NK-92 treated with Interleukin-12 subunit alpha and Interleukin-12 subunit beta, amount 100 ng/mL, for 24 hours (cell line): ENCODE data around the gene BCL2.
"Not testable (repeated sequence)": the region's sequence is repeated elsewhere in the genome, so short reads cannot be mapped to it uniquely, and the experiment has no call there.

Source experiments
- DNase-seq: peaks from one replicate; lab custom pipeline; 2025; lab: John Stamatoyannopoulos, UW

Gene BCL2

DNA sequence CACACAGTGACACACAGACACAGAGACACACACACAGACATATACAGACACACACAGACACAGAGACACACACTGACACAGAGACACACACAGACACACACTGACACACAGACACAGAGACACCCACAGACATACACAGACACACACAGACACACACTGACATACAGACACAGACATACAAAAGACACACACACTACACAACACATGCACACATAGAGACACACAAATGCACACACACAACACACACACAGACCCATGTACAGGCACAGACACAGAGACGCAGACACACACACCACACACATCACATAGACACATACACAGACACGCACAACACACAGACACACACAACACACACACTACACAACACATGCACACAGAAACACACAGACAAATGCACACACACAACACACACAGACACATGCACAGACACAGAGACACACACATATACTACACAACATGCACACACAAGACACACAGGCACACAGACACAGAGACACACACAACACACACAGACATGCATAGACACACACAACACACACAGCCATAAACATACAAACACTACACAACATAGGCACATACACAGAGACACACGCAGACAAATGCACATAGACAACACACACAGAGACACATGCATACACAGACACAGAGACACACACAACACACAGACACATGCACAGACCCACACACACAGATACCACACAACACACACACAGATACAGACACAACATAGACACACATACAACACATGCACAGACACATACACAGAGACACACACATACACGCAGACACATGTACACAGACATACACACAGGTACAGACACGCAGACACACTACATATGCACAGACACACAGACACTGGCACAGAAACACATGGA lies 120.5 kb downstream of the BCL2 start:
- no peak for DNase-seq

DNA sequence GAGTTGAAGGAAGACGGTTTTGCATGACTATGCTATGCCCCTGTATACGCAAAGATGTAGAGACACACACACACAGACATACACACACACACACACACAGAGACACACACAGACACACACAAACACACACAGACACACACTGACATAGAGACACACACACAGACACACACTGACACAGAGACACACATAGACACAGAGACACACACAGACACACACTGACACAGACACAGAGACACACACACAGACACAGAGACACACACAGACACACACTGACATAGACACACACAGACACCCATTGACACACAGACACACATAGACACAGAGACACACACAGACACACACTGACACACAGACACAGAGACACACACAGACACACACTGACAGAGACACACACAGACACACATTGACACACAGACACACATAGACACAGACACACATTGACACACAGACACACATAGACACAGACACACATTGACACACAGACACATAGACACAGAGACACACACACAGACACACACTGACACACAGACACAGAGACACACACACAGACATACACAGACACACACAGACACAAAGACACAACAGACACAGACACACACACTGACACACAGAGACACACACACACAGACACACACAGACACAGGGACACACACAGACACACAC lies 121.3 kb downstream of the BCL2 start:
- no peak for DNase-seq

DNA sequence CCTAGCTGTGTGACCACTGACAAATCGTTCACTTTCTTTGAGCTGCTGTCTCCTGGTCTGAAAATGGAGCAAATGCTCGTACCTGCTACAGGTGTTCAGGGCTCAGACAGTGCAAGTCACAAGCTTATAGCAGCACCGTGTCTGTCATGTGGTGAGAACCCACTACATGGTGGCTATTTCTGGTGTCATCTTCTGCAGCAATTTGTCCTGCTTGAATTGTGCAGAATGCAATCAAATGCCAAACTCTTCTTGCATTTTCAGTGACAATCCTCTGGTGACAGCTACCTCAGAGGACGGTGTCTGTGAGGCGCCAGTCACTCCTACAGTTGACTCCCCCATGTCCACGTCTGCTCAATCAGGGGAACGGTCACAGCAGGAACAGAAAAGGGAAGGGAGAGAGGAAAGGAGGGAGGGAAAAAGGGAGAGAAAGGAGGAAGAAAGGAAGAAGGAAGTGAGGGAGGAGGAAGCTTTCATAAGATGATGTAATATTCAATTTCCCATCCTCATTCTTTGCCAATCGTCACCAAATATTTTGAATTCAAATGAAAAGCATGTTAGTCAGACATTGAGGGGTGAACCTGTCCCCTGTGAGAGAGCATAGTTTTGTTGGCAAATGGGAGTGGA lies 122.2 kb downstream of the BCL2 start:
- DNase-seq: no peak

DNA sequence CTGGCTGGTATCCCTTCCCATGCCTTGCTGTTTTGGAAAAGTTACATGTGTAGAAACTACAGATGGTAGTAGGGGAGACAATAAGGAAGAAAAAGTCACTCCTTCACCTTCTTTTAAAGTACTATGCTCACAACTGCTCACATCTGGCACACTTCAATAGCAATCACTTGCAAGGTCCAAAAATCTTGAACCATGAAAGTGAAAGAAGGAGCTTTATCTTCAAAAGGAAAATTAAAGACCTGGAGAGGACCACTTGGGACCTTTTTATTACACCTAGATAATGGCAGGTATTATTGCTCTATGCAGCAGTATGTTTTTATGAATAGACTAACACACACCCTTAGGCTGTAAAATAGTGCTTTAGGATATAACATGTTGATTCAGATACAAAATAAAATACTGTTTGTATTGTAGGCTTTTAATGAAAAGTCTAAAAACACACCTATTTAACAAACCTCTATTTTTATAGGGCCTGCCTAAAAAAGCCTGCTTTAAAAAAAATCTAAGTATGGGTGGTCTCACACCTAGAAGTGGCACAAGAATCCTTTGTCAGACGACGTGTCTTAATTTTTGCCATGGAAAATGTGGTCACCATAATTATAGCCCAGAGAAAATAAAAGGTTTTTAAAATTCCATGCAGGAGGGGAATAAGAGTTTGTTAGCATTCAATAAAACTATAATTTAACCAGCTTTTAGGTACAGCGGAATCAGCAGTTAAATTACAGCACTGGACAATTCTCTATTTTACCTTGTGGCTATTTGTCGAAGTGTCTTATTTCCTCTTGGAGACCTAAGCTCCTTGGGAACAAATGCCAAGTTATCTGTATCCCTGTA lies 124.0 kb downstream of the BCL2 start:
- no peak for DNase-seq

GRCh38 chr18:63192885-63193349 lies 126.7 kb downstream of the BCL2 start:
- DNase-seq: no peak

DNA sequence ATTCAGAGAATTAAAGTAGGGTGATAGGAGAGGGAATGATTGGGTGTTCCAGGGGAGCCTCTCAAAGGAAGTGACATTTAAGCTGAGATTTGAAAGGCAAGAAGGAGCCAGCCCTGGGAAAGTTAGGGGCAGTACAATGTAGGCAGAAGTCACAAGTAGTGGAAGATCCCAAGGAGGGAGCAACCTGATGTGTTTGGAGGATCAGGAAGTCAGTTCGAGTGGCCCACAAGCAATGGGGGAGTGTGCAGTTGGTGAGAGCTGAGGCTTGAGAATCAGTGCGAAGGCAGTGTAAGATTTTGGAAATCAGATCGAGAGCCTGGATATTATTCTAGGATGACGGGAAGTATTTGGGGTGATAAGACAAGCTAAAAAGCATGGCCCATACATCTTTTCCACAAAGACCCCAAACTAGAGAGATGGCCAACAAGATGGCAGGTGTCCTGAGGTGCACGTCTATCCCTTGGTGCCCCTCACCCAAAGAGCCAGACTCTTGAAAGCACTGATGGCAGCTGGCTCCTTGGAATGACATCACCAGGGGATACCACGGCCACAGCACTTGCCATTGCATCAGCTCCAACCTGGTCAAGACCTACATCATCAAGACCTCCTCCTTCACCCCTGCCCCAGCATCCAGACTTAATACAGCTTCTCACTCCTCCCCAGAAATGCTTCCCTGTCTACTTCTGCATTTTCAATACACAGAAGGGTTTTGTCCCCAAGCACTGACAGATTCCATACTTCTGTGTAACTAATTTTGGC lies 127.3 kb downstream of the BCL2 start:
- DNase-seq: peak; percentile 5

GRCh38 chr18:63191413-63191812 lies 128.2 kb downstream of the BCL2 start:
- DNase-seq: no peak

DNA sequence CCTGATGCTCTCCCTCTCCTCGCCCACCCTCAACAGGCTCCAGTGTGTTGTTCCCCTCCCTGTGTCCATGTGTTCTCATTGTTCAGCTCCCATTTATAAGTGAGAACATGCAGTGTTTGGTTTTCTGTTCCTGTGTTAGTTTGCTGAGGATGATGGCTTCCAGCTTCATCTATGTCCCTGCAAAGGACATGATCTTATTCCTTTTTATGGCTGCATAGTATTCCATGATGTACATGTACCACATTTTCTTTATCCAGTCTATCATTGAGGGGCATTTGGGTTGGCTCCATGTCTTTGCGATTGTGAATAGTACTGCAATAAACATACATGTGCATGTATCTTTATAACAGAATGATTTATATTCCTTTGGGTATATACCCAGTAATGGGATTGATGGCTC lies 128.7 kb downstream of the BCL2 start:
- not testable (repeated sequence) for DNase-seq

- no peak for DNase-seq
These were observed 129.8 kb downstream of the BCL2 start for GRCh38 chr18:63189817-63190216.

GRCh38 chr18:63189041-63189440 lies 130.5 kb downstream of the BCL2 start:
- DNase-seq: no peak

GRCh38 chr18:63187791-63188460 lies 131.6 kb downstream of the BCL2 start:
- no peak for DNase-seq

DNA sequence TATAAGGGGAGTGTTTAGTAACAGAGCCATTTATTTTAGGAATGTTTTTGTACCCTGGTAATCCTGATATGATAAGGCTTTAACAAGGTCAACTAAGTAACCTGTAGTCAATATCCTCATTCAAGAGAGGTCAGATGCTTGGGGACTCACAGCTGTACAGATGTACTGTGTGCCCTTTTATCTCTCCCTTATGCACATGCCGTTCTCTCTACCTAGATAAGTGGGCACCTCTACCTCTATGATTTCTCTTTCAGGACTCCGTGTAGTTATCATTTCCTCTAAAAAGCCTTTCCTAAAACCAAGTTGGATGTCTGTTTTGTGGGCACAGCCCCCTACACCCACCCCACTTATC lies 132.4 kb downstream of the BCL2 start:
- DNase-seq: no peak

- no peak for DNase-seq
These were observed 132.9 kb downstream of the BCL2 start for GRCh38 chr18:63186520-63187222.

GRCh38 chr18:63185984-63186383 lies 133.6 kb downstream of the BCL2 start:
- no peak for DNase-seq

- DNase-seq: no peak
These were observed 135.4 kb downstream of the BCL2 start for GRCh38 chr18:63183952-63184770.

- no peak for DNase-seq
These were observed 136.2 kb downstream of the BCL2 start for GRCh38 chr18:63183378-63183777.

GRCh38 chr18:63182861-63183260 lies 136.7 kb downstream of the BCL2 start:
- DNase-seq: no peak

- DNase-seq: no peak
These were observed 137.2 kb downstream of the BCL2 start for GRCh38 chr18:63182310-63182772.

DNA sequence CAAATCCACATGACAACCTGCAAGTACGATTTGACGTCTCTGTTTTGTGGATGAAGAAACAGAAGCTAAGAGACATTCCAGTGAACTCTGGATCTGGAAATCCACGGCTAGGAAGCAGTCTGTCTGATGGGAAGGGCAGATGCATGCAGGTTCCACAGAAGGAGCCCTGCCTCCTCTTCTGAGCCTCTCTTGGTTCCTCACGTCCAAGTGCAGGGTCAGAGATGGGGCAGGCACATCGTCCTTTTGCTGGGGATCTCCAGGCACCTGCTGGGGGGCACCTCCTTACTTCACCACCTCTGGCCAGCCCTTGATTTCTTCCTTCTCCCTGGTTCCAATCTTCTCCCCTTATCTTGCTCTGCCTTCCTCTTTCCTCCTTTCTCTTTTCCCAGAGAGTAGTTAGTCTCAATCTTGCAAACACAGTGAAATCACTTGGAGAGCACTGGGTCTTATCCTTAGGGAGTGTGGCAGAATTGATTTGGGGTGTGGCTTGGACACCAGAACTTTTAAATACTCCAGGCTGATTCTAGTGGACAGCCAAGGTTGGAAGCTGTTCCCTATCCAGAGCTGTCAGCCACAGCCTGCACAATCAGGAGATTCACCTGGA lies 137.8 kb downstream of the BCL2 start:
- DNase-seq: no peak
